Measurements from ENCODE around the gene GSE1.

DNA sequence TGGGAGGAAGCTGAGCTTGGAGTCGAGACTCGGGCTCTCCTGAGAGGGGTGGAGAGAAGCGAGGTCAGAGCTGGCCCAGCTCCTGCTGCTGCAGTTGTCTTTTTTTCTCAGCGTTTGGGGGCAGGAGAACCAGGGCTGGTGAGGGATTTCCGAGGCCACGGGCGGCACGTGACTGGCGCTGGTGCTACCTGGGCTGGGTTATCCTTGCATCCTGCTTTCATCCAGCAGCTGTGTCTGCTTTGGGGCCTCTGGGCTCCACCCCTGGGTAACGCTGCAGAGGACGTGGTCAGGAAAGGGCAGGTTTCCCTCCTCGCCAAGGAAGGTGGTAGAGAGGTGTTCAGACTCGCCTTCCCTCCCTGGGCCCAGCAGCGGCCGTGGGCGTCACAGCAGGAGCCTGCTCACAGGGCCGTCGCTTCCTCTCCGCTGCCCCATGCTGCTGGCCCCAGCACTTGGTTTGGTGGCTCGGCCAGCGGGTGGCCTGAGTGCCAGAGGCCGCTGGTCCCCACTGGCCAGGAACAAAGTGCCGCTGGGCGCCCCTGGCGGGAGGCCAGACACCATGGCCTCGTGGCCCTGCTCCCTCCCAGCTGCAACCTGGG lies 22.5 kb downstream of the GSE1 start:
- TF ChIP-seq POLR2AphosphoS5 (IDR thresholded peaks at IDR 0.05) (no peak), POLR2A (IDR thresholded peaks at IDR 0.05) (no peak), EP300 (IDR thresholded peaks at IDR 0.05; ENCODE audit: low read depth) (no peak)
- TF ChIP-seq, protein P1, sequence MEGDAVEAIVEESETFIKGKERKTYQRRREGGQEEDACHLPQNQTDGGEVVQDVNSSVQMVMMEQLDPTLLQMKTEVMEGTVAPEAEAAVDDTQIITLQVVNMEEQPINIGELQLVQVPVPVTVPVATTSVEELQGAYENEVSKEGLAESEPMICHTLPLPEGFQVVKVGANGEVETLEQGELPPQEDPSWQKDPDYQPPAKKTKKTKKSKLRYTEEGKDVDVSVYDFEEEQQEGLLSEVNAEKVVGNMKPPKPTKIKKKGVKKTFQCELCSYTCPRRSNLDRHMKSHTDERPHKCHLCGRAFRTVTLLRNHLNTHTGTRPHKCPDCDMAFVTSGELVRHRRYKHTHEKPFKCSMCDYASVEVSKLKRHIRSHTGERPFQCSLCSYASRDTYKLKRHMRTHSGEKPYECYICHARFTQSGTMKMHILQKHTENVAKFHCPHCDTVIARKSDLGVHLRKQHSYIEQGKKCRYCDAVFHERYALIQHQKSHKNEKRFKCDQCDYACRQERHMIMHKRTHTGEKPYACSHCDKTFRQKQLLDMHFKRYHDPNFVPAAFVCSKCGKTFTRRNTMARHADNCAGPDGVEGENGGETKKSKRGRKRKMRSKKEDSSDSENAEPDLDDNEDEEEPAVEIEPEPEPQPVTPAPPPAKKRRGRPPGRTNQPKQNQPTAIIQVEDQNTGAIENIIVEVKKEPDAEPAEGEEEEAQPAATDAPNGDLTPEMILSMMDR (IDR thresholded peaks at IDR 0.05): no peak
